B cell (primary cell): ENCODE results near the gene PSMA2. TPM values are rescaled to one million over a fixed set of nuclear protein-coding genes. Genes with fewer than 3 reads are reported as not detected.

Source experiments
- ATAC-seq: fragments of 200-7000 bp; cut with Tn5 transposase; one replicate; pipeline ENCODE4 v1.10.0; 2021; ENCODE audit warnings: low read depth, mild to moderate bottlenecking, moderate number of reproducible peaks, moderate library complexity
- CTCF ChIA-PET: fragments of 350-600 bp; sonication (Branson Sonifier 250); formaldehyde crosslinking; loops from one replicate; lab custom pipeline; 2021; ENCODE audit warnings: antibody characterized with exemption, inconsistent platforms; lab: Charles Lee
- POLR2A ChIA-PET: fragments of 350-600 bp; sonication (Branson Sonifier 250); formaldehyde crosslinking; loops from one replicate; lab custom pipeline; 2021; ENCODE audit warnings: antibody characterized with exemption; lab: Charles Lee
- DNase-seq: peaks from one replicate; pipeline ENCODE4 v3.0.0; 2013
- H2AFZ ChIP-seq: 2 replicates; pipeline ENCODE4 v1.6.1; 2012; ENCODE audit warnings: mild to moderate bottlenecking, low read depth, low read length; ENCODE audit not compliant: insufficient read depth, poor library complexity, severe bottlenecking
- H3K27ac ChIP-seq, 2 donors: 1 replicate in 1 of 2; 2 replicates in 1 of 2; pipeline ENCODE4 v1.5.1; 2012 to 2013; ENCODE audit warnings: low read length in 2 of 2, mild to moderate bottlenecking in 2 of 2, moderate library complexity in 1 of 2
- H3K27me3 ChIP-seq, 4 experiments: fragments of 200-600 bp in 1 of 4; sonication (generic) in 1 of 4; replicated peaks in 1 of 4; 1 replicate in 2 of 4; 2 replicates in 2 of 4; pipeline versions ENCODE4 v1.6.1 to v1.7.0; 2013 to 2016; ENCODE audit warnings: low read length in 3 of 4, mild to moderate bottlenecking in 2 of 4, mixed read lengths in 1 of 4, moderate library complexity in 1 of 4; ENCODE audit not compliant: insufficient read depth in 4 of 4, control insufficient read depth in 3 of 4; ENCODE audit errors: control extremely low read depth in 1 of 4
- H3K36me3 ChIP-seq, 2 experiments: replicated peaks in 1 of 2; 1 replicate in 1 of 2; 2 replicates in 1 of 2; pipeline versions ENCODE4 v1.6.1 to v1.7.1; 2013; ENCODE audit warnings: low read length in 1 of 2; ENCODE audit not compliant: insufficient read depth in 2 of 2, control insufficient read depth in 1 of 2; ENCODE audit errors: control extremely low read depth in 1 of 2, extremely low read depth in 1 of 2
- H3K4me1 ChIP-seq, 2 donors: fragments of 200-600 bp in 1 of 2; sonication (generic) in 1 of 2; 1 replicate in 1 of 2; 2 replicates in 1 of 2; pipeline versions ENCODE4 v1.5.1 to v1.6.1; 2013 to 2017; ENCODE audit warnings: low read length in 2 of 2; ENCODE audit not compliant: control insufficient read depth in 2 of 2, insufficient read depth in 2 of 2
- H3K4me2 ChIP-seq: replicated peaks from 2 replicates; pipeline ENCODE3; 2012; ENCODE audit warnings: mild to moderate bottlenecking, low read depth, low read length; ENCODE audit not compliant: poor library complexity, severe bottlenecking
- H3K4me3 ChIP-seq, 5 experiments: fragments of 200-600 bp in 1 of 5; sonication (generic) in 1 of 5; 1 replicate in 3 of 5; 2 replicates in 2 of 5; pipeline versions ENCODE4 v1.5.1 to v1.7.0; 2011 to 2016; ENCODE audit warnings: low read length in 4 of 5, mild to moderate bottlenecking in 4 of 5, low read depth in 2 of 5, control low read depth in 1 of 5, moderate library complexity in 1 of 5; ENCODE audit not compliant: insufficient read depth in 1 of 5; ENCODE audit errors: control extremely low read depth in 1 of 5, extremely low read depth in 1 of 5
- H3K79me2 ChIP-seq: fragments of 200-600 bp; sonication (generic); one replicate; pipeline ENCODE4 v1.6.0; 2016; ENCODE audit warnings: low read length; ENCODE audit not compliant: control insufficient read depth, insufficient read depth
- H3K9ac ChIP-seq: fragments of 200-600 bp; sonication (generic); 2 replicates; pipeline ENCODE4 v1.6.1; 2017; ENCODE audit warnings: mild to moderate bottlenecking, low read length, moderate library complexity
- H3K9me3 ChIP-seq, 3 donors: one replicate each; pipeline versions ENCODE4 v1.6.1 to v1.7.1; 2013; ENCODE audit warnings: low read length in 2 of 3; ENCODE audit not compliant: control insufficient read depth in 2 of 3, insufficient read depth in 1 of 3; ENCODE audit errors: control extremely low read depth in 1 of 3
- H4K20me1 ChIP-seq: 2 replicates; pipeline ENCODE4 v1.6.0; 2012; ENCODE audit warnings: mild to moderate bottlenecking, low read length; ENCODE audit not compliant: insufficient read depth, control insufficient read depth, poor library complexity, severe bottlenecking
- H3K27ac Mint-ChIP-seq: one replicate; pipeline ENCODE4 v1.8.0; 2021; ENCODE audit warnings: mixed read lengths
- H3K27me3 Mint-ChIP-seq: one replicate; pipeline ENCODE4 v1.8.0; 2021; ENCODE audit warnings: mixed read lengths
- H3K4me1 Mint-ChIP-seq: one replicate; pipeline ENCODE4 v1.8.0; 2021; ENCODE audit warnings: mixed read lengths
- H3K4me3 Mint-ChIP-seq: one replicate; pipeline ENCODE4 v1.8.0; 2021; ENCODE audit warnings: mixed read lengths
- H3K9me3 Mint-ChIP-seq: one replicate; pipeline ENCODE4 v1.8.0; 2022; ENCODE audit warnings: mixed read lengths; ENCODE audit not compliant: insufficient read depth
- CTCF ChIP-seq: fragments of 200-600 bp; IDR thresholded peaks from one replicate; pipeline ENCODE4 v1.8.0; 2022; ENCODE audit warnings: antibody characterized with exemption, mild to moderate bottlenecking
- EZH2 ChIP-seq: IDR thresholded peaks from 2 replicates; pipeline ENCODE4 v1.6.1; 2012; ENCODE audit warnings: borderline replicate concordance, low read depth, mild to moderate bottlenecking, moderate library complexity, low read length; ENCODE audit not compliant: insufficient read depth, poor library complexity, severe bottlenecking
- WGBS: methylation state at CpG from one replicate; pipeline ENCODE4 v1.1.5; 2013; ENCODE audit warnings: missing lambda C conversion rate; ENCODE audit not compliant: insufficient coverage; 5-methylcytosine and 5-hydroxymethylcytosine counted together
- intact Hi-C: fragments of 100-400 bp; cut with micrococcal nuclease; formaldehyde crosslinking; loops from one replicate; pipeline ENCODE4 v1.10.0; 2022
- polyA minus RNA-seq: library from RNA; depleted of rRNA, polyadenylated mRNA; stranded (reverse); fragments of >200 nt; gene quantifications from 2 replicates; pipeline ENCODE4 v1.2.3, GENCODE V29; 2012
- polyA plus RNA-seq: library from polyadenylated mRNA; depleted of rRNA; stranded (reverse); fragments of >200 nt; gene quantifications from 2 replicates; pipeline ENCODE4 v1.2.3, GENCODE V29; 2012
- total RNA-seq, 2 donors: library from RNA; stranded (reverse); fragments of 120-200 nt in 1 of 2; gene quantifications; 1 replicate in 1 of 2; 2 replicates in 1 of 2; pipeline versions ENCODE4 v1.2.3 to v1.2.4, GENCODE V29; 2013 to 2022

PSMA2 gene
- 40.6 and 47.8 TPM in 2 replicates for total RNA-seq
- 88.0 TPM for total RNA-seq (2013)
- polyA plus RNA-seq, result 26.3 and 49.4 TPM in 2 replicates
- polyA minus RNA-seq, result 12.9 and 14.6 TPM in 2 replicates

- Histone ChIP-seq H3K4me2 (peak within 1 kb of the TSS; percentile 74), H3K27me3 (no peaks in the 10 kb centered on the region), H3K4me3 (peak within 1 kb of the TSS; percentile 79 to 98 (median 90)), H3K36me3 (peaks cover 2 to 21% of the 10 kb centered on the region in 2 experiments), H3K9ac (peak within 1 kb of the TSS; percentile 92), H3K27ac (peak within 1 kb of the TSS; percentile 77 to 88), H3K9me3 (no peaks in the 10 kb centered on the region), H2AFZ (peak within 1 kb of the TSS; percentile 92), H3K4me1 (peaks cover 36 to 38% of the 10 kb centered on the region in 2 donors), H3K79me2 (peaks cover 73% of the 10 kb centered on the region), H4K20me1 (peaks cover 6% of the 10 kb centered on the region)
- CTCF ChIA-PET, result interaction anchor here (0.7 to 3.7 kb wide), 11 partner anchors 10 to 907 kb away, joined by 3 to 35 read pairs (median 4); partner anchors contain the start of genes C7orf25 and STK17A
- Mint-ChIP-seq H3K4me3 (peak within 1 kb of the TSS; percentile 91), H3K27me3 (no peaks in the 10 kb centered on the region), H3K4me1 (peaks cover 67% of the 10 kb centered on the region), H3K9me3 (no peaks in the 10 kb centered on the region), H3K27ac (peak within 1 kb of the TSS; percentile 94)
- DNase-seq (peak; percentile 97), ATAC-seq (peak; percentile 100)
- WGBS, result under 1% methylated on average over 50 of the region's 56 CpGs
- intact Hi-C loops, result loop anchor here (1.0 to 2.0 kb wide), 5 partner anchors 20 to 937 kb away; partner anchors contain the start of genes C7orf25, COA1, MRPS24 and STK17A
- TF ChIP-seq CTCF (no peak), EZH2 (no peak)
- POLR2A ChIA-PET, result interaction anchor here (0.7 to 1.7 kb wide), 7 partner anchors 20 to 718 kb away, joined by 3 to 7 read pairs (median 5); partner anchors contain the start of gene STK17A
Observed at GRCh38 chr7:42931834-42932651, at the start of gene PSMA2, which contains the start of gene MRPL32. TSS of gene PSMA2 (minus strand) at chr7:42932174. CDS start at chr7:42932158, 16 bp downstream. TSS of gene MRPL32 (plus strand) at chr7:42932376. CDS start at chr7:42932387, 11 bp downstream.
